H7 (cell line): ENCODE results near the gene CAMK4. TPM values are rescaled to one million over a fixed set of nuclear protein-coding genes. Genes with fewer than 3 reads are reported as not detected.

Experiments used
- DNase-seq: peaks from one replicate; pipeline ENCODE4 v3.0.0; 2012
- H3K27me3 ChIP-seq: 2 replicates; pipeline ENCODE4 v1.6.0; 2011; ENCODE audit warnings: mild to moderate bottlenecking, low read length; ENCODE audit not compliant: control insufficient read depth, insufficient read depth
- H3K36me3 ChIP-seq: replicated peaks from 2 replicates; pipeline ENCODE4 v1.5.1; 2011; ENCODE audit warnings: low read length; ENCODE audit not compliant: control insufficient read depth, insufficient read depth
- H3K4me3 ChIP-seq: 2 replicates; pipeline ENCODE4 v1.5.1; 2011; ENCODE audit warnings: low read depth, mild to moderate bottlenecking, control low read depth, low read length, moderate library complexity; ENCODE audit not compliant: insufficient read depth
- total RNA-seq: library from RNA; depleted of rRNA; stranded (reverse); fragments of >200 nt; shearing (Covaris generic); gene quantifications from 2 replicates; pipeline ENCODE4 v1.2.3, GENCODE V29; 2014

Gene CAMK4
- total RNA-seq, 1 experiment from 2014 or later = 2.7 TPM

DNA sequence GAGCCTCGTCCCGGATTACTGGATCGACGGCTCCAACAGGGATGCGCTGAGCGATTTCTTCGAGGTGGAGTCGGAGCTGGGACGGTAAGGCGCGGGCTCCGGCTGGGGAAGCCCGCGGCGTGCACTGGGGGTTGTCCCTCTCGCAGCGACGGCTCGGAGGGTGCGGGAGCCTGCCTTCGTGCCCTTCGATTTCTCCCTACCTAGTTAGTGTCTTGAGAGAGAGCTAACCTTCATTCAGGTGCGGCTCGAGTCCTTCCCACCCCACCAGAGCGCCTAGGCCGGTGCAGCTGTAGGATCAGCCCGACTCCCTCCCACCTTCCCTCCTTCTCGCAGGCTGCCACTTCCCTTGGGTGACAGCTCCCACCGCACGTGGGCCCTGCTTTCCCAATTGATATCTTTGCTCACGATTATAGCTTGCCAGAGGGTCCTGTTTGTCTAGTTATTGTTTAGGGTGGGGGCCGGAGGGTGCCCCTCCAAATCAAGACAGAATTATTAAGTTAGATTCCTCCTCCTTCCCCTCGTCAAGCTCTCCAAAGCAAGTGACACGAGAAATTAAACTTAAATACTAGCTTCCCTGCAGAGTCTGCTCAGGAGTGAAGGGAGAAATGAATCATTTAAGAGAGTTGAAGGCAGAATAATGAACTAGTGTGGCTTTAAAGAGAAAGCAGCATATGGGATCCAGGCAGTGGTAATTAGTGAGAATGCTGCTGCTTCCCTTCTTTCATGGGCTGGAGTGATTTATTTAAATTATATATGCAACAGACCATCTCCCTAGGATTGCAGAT, 569 bp downstream of the CAMK4 start:
- H3K36me3 ChIP-seq = no peaks in the 10 kb centered on the region
- peak overlapping the region; percentile 79 for H3K4me3 ChIP-seq
- peaks cover 17% of the 10 kb centered on the region for H3K27me3 ChIP-seq
- DNase-seq = no peak

DNA sequence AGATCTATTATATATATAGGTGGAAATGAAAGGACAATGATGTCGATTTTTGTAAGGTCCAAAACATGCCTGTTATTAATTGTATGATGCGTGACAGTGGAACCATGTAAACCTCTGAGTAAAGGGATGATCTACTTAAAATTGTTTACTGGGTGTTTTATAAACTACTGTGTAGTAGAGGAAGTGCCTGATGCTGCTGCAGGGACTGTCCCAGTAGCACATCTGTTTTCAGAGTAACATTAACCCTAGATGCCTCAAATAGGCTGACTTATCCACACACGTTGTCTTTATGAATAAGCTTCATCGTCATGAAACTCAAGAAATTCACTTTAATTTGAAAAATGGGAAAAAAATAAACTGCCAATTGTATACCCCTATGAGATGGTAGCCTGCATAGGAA, 1.7 kb downstream of the CAMK4 start:
- Histone ChIP-seq H3K36me3 (no peaks in the 10 kb centered on the region), H3K27me3 (peaks cover 17% of the 10 kb centered on the region), H3K4me3 (no peak overlapping the region)
- DNase-seq = no peak

DNA sequence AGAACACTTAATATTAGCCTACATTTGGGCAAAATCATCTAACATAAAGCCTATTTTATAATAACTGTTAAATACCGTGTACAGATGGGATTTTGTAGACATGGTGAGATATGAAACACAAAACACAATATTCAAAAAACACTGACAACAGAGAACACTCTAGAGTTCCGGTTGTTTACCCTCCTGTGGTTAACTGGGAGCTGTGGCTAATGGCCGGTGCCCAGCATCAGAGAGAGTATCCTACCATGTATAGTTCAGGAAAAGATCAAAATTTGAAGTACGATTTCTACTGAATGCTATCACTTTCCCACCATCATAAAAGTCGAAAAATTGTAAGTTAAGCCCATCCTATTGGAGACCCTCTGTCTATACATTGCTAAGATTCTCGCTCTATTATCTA, 2.4 kb downstream of the CAMK4 start:
- Histone ChIP-seq H3K36me3 (no peaks in the 10 kb centered on the region), H3K4me3 (no peak overlapping the region), H3K27me3 (peaks cover 17% of the 10 kb centered on the region)
- no peak for DNase-seq

DNA sequence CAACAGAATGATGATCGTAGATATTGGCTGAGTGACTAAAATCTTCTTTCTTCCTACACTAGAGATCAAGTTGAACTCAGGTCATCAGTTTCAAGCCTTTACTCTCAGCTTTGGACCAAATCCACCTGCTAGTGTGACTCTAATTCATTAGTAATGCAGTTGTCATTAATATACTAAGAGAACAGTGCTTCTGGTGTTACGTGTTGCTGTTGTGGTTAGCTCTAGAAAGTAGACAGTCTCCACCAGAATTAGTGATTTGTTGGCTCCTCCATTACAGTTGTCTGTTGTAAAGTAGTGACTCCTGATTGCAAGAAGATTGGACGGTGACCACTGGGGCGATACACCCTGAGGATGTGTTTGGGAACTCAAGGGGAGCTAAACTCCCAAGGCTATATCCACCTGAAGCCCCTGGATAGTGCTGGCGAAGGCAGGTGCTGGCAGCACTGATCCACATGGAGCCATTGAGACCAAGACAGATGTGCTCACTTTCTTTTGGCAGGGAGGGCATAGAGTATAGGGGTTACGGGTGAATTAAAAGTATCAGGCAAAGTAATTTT, 3.1 kb downstream of the CAMK4 start:
- no peak for DNase-seq
- no peak overlapping the region for H3K4me3 ChIP-seq
- H3K27me3 ChIP-seq = peaks cover 17% of the 10 kb centered on the region
- H3K36me3 ChIP-seq = no peaks in the 10 kb centered on the region

DNA sequence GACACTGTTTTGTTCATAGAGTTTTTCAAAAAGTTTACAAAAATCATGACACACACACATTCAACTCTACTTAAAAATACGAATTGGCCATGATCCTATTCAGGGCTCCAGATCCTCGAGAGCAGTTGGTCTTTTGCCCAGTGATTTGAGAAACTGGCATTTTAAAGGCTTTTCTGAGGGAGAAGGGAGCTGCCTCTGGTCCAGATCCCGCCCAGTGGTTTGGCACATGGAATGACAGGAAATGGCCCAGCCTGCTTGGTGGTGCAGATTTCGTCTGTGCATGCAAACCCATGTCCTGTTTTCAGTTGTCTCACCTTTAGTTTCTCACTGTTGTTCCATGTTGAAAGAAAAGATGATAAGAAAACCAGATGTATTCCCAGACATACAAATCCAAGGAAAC, 3.6 kb downstream of the CAMK4 start:
- Histone ChIP-seq H3K36me3 (no peaks in the 10 kb centered on the region), H3K4me3 (no peak overlapping the region), H3K27me3 (peaks cover 17% of the 10 kb centered on the region)
- peak; percentile 14 for DNase-seq

DNA sequence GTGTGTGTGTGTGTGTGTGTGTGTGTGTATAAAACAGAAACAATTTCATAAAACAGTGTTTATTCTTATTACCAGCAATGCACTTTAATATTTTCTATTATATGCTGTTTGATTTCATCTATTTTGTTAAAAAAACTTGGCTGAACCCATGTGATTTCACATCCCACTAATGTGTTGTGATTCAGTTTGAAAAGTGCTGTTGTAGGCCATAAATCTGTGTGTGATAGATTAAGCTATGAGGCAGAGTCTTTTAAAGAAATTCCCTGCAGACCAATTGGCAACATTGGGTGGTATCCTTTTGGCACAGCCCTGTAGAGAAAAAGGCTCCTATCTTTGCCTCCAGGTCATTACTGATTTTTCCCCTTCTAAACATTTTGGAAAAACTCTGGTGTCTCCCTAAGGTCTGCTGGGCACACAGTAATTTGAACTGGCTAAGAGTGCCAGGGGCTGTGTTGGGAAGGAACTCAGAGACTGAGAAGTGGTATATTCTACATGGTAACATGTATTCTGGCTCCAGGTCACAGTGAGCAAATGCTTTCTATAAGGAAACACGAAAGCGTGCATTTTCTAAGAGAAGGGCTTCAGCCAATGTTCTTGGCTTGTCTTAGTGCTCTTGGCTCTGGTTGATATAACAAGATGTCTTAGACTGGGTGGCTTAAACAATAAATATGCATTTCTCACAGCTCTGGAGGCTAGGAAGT, 4.5 kb downstream of the CAMK4 start:
- H3K4me3 ChIP-seq = no peak overlapping the region
- H3K27me3 ChIP-seq = peaks cover 13% of the 10 kb centered on the region
- no peak for DNase-seq
- H3K36me3 ChIP-seq = no peaks in the 10 kb centered on the region

DNA sequence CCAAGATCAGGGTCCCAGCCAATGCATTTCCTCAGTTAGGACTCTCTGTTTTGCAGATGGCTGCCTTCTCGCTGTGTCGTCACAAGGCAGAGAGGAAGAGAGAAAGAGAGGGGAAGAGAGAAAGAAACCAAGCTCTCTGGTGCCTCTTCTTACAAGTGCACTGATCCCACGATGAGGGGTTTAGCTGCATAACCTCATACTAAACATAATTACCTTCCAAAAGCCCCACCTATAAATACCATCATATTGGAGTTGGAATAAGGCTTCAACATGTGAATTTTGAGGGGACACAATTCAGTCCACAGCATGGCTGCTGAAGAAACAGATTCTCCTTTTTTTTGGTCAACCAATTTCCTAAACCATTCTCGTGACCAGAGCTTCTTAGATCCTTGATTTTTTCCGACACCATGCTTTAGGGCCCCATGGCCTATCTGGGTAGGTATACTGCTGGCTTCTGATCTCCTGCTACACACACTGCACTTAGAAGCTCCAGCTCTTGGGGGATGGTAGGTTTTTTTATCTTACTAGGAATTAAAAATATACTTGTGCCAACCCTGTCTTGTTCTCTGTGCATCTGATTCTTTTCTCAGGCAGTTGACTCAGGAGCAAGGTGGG, 5.1 kb downstream of the CAMK4 start:
- peaks cover 11% of the 10 kb centered on the region for H3K27me3 ChIP-seq
- H3K36me3 ChIP-seq = no peaks in the 10 kb centered on the region
- DNase-seq = no peak
- no peak overlapping the region for H3K4me3 ChIP-seq

DNA sequence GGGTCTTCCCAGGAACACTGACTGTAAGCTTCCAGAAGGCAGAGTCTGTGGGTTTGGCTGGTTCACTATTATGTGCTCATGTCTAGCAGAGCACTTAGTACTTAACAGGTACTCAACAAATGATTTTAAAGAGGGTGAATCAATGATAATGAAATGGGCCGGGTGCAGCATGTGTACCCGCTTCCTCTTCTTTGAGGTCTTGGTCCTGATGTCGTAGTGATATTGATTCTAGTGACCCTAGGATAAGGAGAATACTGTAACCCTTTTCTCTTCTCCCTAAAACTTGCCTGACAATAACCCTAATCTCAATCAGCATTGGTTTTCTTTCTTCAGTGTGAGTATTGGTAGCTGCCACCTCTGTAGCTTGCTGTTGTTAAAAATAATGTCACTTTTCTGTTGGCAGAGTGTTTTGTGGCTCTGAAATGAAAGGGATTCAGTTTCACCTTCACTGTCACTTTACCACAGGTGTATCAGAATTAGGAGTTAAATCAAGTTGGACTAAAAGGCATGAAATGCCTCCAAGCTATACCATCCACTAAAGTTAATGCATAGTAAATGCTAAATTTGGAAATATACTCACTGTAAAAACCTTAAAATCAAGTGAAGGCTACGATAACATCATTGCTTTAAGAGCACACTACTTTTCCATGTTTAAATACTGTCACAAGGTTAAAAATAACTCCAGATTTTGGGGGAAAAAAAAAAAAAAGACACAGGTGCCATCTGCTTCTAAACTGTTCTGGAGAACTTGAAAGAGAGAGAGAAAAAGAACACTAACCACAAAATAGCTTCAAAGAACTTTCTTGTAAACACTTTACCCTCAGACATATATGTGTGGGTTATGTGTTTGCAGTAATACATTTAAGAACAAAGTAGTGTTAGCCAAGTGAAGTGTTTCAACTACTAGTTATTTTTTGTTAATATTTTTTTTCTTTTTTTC, 6.0 kb downstream of the CAMK4 start:
- DNase-seq = no peak
- Histone ChIP-seq H3K4me3 (no peak overlapping the region), H3K36me3 (no peaks in the 10 kb centered on the region), H3K27me3 (peaks cover 3% of the 10 kb centered on the region)

DNA sequence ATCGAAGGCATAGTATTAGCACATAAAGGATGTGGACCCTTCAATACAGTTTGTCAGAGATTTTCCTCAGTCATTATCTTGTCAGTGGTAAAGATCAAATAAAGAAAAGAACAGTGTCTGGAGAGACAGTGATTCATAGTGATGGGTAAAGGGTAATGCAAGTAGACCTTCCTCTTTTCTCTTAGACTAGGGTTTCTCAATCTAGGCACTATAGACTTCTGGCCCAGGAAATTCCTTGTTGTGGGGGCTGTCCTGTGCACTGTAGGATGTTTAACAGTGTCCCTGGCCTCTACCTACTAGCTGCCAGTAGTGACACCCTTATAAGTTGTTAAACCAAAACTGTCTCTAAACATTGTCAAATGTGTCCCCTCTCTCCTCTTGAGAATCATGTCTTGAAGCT, 6.9 kb downstream of the CAMK4 start:
- no peak for DNase-seq
- Histone ChIP-seq H3K36me3 (no peaks in the 10 kb centered on the region), H3K4me3 (no peak overlapping the region), H3K27me3 (no peaks in the 10 kb centered on the region; the same call in 1 of the 2 replicates)

DNA sequence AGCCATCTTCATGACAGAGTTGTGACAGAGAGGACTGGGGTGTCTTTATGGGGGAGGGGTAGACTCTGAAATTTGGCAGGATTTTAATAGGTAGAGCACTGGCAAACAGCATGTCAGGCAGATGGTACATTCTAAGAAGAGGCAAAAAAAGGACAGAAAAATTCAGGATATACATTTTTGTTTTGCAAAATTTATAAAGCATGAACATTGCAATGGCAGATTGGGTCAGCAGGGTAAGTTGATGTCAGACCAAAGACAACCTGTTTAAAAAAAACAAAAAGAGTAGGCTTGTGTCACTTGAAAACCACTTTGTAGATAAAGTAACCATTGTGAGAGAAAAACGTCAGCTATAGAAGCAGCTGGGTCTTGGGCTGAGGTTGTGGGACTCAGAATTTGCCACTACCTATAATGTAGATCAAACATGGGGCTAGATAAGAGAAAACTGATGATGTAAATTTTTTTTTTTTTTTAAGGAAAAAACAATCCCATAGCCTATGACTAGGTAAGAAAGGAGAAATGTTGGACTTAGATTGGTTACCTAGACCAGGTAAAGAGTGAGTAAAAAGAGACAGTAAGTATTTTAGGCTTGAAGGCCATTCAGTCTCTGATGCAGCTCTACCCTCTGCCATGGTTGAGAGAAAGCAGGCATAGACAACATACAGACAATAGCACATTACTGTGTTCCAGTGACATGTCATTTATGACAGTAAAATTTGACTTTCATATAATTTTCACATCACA, 8.3 kb downstream of the CAMK4 start:
- no peaks in the 10 kb centered on the region for H3K27me3 ChIP-seq
- DNase-seq = no peak
- no peak overlapping the region for H3K4me3 ChIP-seq
- H3K36me3 ChIP-seq = no peaks in the 10 kb centered on the region

DNA sequence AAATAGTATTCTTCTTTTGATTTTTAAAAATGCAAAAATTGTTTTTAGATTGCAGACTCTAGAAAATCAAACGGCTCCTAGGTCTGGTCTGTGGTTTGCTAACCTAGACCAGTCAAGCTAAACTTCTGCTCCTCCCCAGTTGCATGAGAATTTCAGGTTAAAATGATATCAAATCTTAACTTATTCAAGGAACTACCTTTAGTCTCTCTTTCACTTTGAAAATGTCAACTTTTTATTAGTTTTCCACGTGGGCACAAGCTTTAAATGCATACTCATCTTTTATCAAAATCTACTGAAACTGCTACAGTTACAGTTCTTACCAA, 8.8 kb downstream of the CAMK4 start:
- H3K36me3 ChIP-seq = no peaks in the 10 kb centered on the region

DNA sequence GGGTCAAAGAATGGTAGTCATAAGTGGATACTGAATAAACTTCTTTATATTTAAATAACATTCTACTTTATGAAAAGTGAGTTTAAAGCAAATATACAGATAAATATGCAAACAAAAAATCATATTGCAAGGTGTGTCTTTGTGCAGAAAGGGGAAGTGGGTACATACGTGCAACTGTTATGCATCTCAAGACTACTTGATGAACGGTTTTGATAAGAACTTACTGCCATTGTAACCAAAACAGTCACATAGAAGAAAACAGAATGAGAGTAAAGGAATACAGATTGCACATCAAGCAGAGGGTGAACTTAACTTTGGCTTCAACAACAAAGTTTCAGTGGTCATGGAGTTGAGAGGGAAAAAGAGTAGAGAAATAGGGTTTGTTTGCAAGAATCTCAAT, 9.9 kb downstream of the CAMK4 start:
- Histone ChIP-seq H3K36me3 (no peaks in the 10 kb centered on the region), H3K4me3 (no peak overlapping the region), H3K27me3 (no peaks in the 10 kb centered on the region)
- DNase-seq = no peak

More for the DNA sequence above, 8.8 kb downstream of the CAMK4 start:
- H3K4me3 ChIP-seq = no peak overlapping the region
- no peak for DNase-seq
- no peaks in the 10 kb centered on the region for H3K27me3 ChIP-seq

DNA sequence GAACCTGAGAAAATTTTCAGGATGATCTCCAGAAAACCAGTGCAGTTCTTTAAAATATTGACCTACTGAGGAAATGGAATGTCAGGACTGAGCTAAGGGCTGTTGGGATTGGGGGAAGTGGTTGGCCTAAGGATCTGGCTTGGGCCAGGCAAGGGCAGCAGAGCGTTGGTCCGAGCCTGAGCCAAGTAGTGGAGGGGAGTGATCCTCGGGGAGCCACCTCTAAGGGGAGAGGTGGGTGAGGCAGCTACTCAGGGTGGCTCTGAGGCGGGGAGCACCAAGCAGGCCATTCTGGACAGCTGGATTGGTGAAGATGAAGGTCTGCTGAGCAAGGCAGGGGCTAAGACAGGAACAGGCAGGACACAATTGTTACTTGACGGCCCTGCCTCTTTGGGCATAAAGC, 11.5 kb downstream of the CAMK4 start:
- Histone ChIP-seq H3K27me3 (no peaks in the 10 kb centered on the region), H3K36me3 (no peaks in the 10 kb centered on the region), H3K4me3 (no peak overlapping the region)
- DNase-seq = no peak
